ENCODE measurements around the gene ZDHHC14. TPM values are rescaled to one million over a fixed set of nuclear protein-coding genes. Genes with fewer than 3 reads are reported as not detected.

Gene ZDHHC14
- total RNA-seq, 1 donor from 2014 or later: 26.1 TPM

DNA sequence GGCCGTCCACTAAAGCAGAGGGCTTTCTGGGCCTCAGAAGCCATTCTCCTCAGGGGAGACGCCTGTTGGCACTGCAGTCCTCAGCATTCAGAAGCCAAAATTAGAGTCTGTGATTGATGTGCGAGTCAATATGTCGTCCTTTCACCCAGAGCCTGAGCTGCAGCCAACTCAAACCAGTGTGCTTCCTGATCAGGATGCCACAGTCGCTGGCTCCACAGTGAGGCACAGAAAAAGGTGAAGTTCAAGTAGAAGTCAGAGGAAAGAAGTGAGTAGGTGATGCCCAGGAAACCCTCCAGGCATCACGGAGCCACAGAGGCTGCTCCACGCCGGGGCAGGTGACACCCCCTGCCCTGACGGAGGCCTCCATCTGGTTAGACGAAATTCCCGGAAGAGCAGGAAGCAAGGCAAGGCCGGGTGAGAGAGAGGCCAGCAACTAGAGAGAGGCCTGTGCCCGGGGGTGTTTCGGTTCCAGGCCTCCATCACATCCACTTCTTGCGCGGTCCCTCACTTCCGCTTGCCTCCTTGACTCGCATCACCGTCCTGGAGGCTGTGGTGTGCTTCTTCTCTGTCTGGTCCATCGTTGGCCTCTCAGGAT is 264.3 kb downstream of the ZDHHC14 start:
- TF ChIP-seq, protein P1, sequence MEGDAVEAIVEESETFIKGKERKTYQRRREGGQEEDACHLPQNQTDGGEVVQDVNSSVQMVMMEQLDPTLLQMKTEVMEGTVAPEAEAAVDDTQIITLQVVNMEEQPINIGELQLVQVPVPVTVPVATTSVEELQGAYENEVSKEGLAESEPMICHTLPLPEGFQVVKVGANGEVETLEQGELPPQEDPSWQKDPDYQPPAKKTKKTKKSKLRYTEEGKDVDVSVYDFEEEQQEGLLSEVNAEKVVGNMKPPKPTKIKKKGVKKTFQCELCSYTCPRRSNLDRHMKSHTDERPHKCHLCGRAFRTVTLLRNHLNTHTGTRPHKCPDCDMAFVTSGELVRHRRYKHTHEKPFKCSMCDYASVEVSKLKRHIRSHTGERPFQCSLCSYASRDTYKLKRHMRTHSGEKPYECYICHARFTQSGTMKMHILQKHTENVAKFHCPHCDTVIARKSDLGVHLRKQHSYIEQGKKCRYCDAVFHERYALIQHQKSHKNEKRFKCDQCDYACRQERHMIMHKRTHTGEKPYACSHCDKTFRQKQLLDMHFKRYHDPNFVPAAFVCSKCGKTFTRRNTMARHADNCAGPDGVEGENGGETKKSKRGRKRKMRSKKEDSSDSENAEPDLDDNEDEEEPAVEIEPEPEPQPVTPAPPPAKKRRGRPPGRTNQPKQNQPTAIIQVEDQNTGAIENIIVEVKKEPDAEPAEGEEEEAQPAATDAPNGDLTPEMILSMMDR (IDR thresholded peaks at IDR 0.05; ENCODE audit: unreplicated experiment): no peak
- H3K27ac Mint-ChIP-seq (ENCODE audit: unreplicated experiment): no peak overlapping the region
- H3K27me3 Mint-ChIP-seq (ENCODE audit: unreplicated experiment): peaks cover 12% of the 10 kb centered on the region
- peaks cover 19% of the 10 kb centered on the region for H3K36me3 Mint-ChIP-seq (ENCODE audit: low read depth, unreplicated experiment)
- H3K4me1 Mint-ChIP-seq (ENCODE audit: unreplicated experiment): peaks cover 47% of the 10 kb centered on the region
- no peak overlapping the region for H3K4me3 Mint-ChIP-seq (ENCODE audit: unreplicated experiment)
- H3K9me3 Mint-ChIP-seq (ENCODE audit: unreplicated experiment): no peaks in the 10 kb centered on the region
- no peak for DNase-seq (ENCODE audit: low spot score)

DNA sequence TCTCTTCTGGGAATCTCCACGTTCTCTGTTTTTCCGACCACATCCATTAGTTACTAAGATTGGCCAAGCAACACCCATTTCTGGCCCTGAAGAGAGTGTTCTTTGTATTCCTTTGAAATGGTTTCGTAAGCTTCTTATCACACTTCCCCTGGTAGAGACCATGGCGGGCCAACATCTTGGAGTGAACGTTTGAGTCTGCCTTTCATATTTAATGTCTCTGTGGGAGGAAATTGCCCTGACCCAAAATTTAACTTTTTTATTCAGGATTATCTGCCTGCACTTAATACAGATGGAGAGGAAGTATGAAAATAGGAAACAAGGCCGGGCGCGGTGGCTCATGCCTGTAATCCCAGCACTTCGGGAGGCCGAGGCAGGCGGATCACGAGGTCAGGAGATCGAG is 265.0 kb downstream of the ZDHHC14 start:
- Mint-ChIP-seq H3K27ac (ENCODE audit: unreplicated experiment) (peak overlapping the region; percentile 67), H3K36me3 (ENCODE audit: low read depth, unreplicated experiment) (peaks cover 15% of the 10 kb centered on the region), H3K4me3 (ENCODE audit: unreplicated experiment) (peak overlapping the region; percentile 39), H3K9me3 (ENCODE audit: unreplicated experiment) (no peaks in the 10 kb centered on the region), H3K27me3 (ENCODE audit: unreplicated experiment) (peaks cover 12% of the 10 kb centered on the region), H3K4me1 (ENCODE audit: unreplicated experiment) (peaks cover 47% of the 10 kb centered on the region)
- no peak for DNase-seq (ENCODE audit: low spot score)
- TF ChIP-seq, protein P1 (IDR thresholded peaks at IDR 0.05; ENCODE audit: unreplicated experiment): no peak

DNA sequence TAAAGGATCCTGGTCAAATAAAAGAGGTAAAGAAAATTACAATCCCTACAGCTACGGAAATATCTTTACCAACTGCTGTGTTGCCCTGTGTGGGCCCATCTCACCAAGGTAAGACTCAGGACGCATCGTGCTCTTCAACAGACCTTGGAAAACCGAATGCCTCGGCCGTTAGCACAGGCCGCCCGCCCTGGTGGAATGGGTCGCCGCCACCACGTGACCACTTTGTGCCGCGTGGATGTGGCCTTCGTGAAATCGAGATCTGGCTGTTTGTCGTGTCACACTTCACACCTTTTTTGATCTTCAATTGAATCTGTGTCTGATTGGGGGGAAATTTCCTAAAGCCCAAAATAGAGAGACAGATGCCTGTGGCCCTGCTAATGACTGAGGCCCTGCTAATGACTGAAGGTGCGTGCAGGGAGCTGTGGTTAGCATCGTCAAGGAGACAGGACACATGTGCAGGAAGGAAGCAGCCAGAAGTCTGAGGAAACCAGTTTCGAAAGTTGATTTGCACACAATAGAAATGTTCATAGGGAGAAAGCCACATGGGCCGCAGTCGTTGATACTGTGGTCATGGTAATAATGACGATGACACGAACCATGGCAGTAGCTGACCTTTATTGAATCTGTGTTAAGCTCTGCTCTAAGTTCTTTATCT is 266.4 kb downstream of the ZDHHC14 start:
- no peaks in the 10 kb centered on the region for H3K9me3 Mint-ChIP-seq (ENCODE audit: unreplicated experiment)
- H3K4me1 Mint-ChIP-seq (ENCODE audit: unreplicated experiment): peaks cover 43% of the 10 kb centered on the region
- peak overlapping the region; percentile 94 for H3K27ac Mint-ChIP-seq (ENCODE audit: unreplicated experiment)
- H3K4me3 Mint-ChIP-seq (ENCODE audit: unreplicated experiment): peak overlapping the region; percentile 48
- H3K36me3 Mint-ChIP-seq (ENCODE audit: low read depth, unreplicated experiment): peaks cover 15% of the 10 kb centered on the region
- no peak for DNase-seq (ENCODE audit: low spot score)
- H3K27me3 Mint-ChIP-seq (ENCODE audit: unreplicated experiment): peaks cover 20% of the 10 kb centered on the region
- TF ChIP-seq, protein P1 (IDR thresholded peaks at IDR 0.05; ENCODE audit: unreplicated experiment): no peak

DNA sequence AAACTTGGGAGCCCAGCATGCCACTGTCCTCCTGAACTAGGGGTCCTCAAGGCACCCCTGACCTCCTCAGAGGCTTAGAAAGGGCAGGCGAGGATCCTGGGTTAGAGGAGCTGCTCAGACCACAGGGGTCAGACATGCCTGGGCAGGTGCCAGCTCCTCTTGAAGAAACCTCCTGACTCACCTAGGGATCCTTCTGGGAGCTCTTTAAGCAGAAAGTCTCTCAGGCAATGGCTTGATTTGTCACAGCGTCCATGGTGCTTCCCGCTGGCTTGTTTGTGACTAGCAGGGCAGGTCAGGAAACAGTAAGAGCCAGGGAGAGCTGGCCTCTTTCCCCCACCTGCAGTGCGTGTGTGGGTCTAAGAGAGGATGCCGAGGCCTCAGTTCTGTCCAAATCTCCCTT is 267.6 kb downstream of the ZDHHC14 start:
- TF ChIP-seq, protein P1 (IDR thresholded peaks at IDR 0.05; ENCODE audit: unreplicated experiment): no peak
- H3K4me1 Mint-ChIP-seq (ENCODE audit: unreplicated experiment): peaks cover 53% of the 10 kb centered on the region
- peaks cover 27% of the 10 kb centered on the region for H3K27me3 Mint-ChIP-seq (ENCODE audit: unreplicated experiment)
- DNase-seq (ENCODE audit: low spot score): no peak
- peak overlapping the region; percentile 69 for H3K27ac Mint-ChIP-seq (ENCODE audit: unreplicated experiment)
- no peaks in the 10 kb centered on the region for H3K9me3 Mint-ChIP-seq (ENCODE audit: unreplicated experiment)
- peak overlapping the region; percentile 14 for H3K4me3 Mint-ChIP-seq (ENCODE audit: unreplicated experiment)
- peaks cover 25% of the 10 kb centered on the region for H3K36me3 Mint-ChIP-seq (ENCODE audit: low read depth, unreplicated experiment)
